Measurements from ENCODE around the gene CCBE1. TPM values are rescaled to one million over a fixed set of nuclear protein-coding genes. Genes with fewer than 3 reads are reported as not detected.

The CCBE1 gene
- total RNA-seq, 2 experiments from 2014 or later = 0.36 TPM; not detected in 1

- peaks cover 4% of the 10 kb centered on the region for H3K27me3 Mint-ChIP-seq
- no peak overlapping the region for H3K4me3 Mint-ChIP-seq
- H3K27ac Mint-ChIP-seq = no peak overlapping the region
- no peaks in the 10 kb centered on the region for H3K4me1 Mint-ChIP-seq (ENCODE audit: low read depth)
- no peak for DNase-seq
- peaks cover 3% of the 10 kb centered on the region for H3K9me3 Mint-ChIP-seq
- H3K36me3 Mint-ChIP-seq = no peaks in the 10 kb centered on the region
- CTCF ChIA-PET = no interaction called here
- POLR2A ChIA-PET = no interaction called here
- intact Hi-C loops (cut with micrococcal nuclease) = no loop called here
These were observed 198.6 kb downstream of the CCBE1 start for GRCh38 chr18:59498506-59499086.

DNA sequence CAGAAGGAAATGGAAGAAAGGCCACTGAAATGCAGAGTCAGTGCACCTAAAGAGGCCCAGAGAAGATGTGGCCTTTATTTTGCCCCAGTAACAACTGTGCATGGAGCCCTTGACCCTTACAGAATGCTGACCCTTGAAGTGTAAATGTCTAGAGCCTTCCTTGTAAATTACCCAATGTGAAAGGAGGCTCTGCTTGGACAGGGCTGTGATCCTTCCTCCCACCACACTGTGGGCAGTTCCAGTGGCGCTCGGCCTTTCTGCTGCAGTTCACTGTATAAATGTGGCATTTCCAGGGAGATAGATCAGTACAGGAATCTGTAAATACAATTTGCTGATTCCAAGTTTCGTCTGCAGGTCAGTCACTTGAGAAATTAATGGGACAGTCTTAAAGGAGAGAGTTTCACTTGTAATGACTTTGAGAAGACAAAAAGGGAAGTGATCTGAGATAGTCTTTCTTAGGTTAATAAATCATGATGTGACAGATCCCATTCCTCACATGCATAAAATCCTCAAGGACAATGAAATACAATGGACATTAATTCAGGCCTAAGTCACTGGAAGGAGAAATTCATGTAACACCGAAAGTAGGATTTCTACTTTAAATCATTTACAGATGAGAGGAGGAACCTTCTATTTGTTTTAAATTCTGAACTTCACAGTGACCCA, 204.3 kb downstream of the CCBE1 start:
- intact Hi-C loops (cut with micrococcal nuclease) = no loop called here
- Mint-ChIP-seq H3K27me3 (peaks cover 2% of the 10 kb centered on the region), H3K27ac (no peak overlapping the region), H3K9me3 (no peaks in the 10 kb centered on the region), H3K4me1 (ENCODE audit: low read depth) (no peaks in the 10 kb centered on the region), H3K4me3 (no peak overlapping the region), H3K36me3 (no peaks in the 10 kb centered on the region)
- ChIA-PET POLR2A (no interaction called here), CTCF (no interaction called here)
- no peak for DNase-seq

DNA sequence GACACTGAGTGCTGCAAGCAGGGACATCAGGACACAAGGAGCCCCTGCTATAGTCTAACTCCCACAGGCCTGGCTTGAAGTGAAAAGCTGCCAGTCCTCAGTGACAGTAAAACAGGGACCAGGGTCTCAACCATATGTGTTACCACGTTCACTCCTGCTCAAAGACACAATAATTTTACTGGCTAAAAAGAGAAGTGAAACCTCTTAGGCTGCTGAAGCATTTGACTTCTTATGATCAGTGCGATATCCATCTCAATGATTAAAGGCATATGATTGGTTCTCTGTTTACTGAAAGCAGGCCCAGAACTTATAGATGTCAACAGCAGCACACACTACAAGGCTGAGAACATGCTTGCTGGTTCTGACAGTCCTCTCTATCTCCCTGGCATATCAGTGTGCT, 208.3 kb downstream of the CCBE1 start:
- intact Hi-C loops (cut with micrococcal nuclease) = no loop called here
- H3K27me3 Mint-ChIP-seq = no peaks in the 10 kb centered on the region
- no peak overlapping the region for H3K27ac Mint-ChIP-seq

GRCh38 chr18:59485382-59485781, 211.8 kb downstream of the CCBE1 start:
- Mint-ChIP-seq H3K27ac (no peak overlapping the region), H3K9me3 (no peaks in the 10 kb centered on the region), H3K4me1 (ENCODE audit: low read depth) (no peaks in the 10 kb centered on the region), H3K4me3 (no peak overlapping the region), H3K36me3 (no peaks in the 10 kb centered on the region), H3K27me3 (peaks cover 3% of the 10 kb centered on the region)
- no peak for DNase-seq
- POLR2A ChIA-PET = no interaction called here
- CTCF ChIA-PET = no interaction called here
- intact Hi-C loops (cut with micrococcal nuclease) = no loop called here

More for the DNA sequence above, 208.3 kb downstream of the CCBE1 start:
- no peak for DNase-seq
- no peak overlapping the region for H3K4me3 Mint-ChIP-seq
- no peaks in the 10 kb centered on the region for H3K4me1 Mint-ChIP-seq (ENCODE audit: low read depth)
- H3K36me3 Mint-ChIP-seq = no peaks in the 10 kb centered on the region
- ChIA-PET CTCF (no interaction called here), POLR2A (no interaction called here)
- H3K9me3 Mint-ChIP-seq = no peaks in the 10 kb centered on the region

DNA sequence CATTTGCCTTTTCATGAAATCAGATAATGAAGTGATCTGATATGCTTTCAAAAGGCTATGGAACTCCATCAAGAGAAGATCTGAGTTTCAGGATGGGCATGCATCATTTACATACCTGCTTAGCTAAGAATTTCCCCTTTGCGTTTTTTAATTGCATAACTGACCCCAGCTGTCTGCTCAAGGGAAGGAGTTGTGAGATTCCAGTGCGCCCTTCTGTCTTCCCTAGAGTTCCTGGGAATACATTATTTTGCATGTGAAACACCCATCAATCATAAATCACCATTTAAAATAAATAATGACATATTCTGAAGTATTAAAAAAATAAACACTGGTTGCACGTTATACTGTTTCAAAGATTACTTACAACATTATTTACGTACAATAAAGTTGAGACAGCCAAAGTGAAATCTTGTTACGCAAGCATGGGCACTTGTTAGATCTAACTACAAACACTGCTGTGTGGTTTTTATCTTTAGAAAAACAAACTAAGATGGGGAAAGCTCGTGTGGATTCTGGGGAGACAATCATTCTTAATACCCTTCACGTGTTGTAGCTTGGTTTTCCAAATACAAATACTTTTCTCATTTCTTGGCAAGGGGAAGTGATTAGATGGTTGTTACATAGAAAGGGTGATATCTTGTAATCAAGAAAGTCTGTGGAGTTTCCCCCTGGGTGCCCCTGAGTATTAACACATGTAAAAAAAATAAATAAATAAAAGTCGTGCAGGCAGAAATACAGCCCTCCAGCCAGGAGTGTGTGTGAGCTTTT, 212.5 kb downstream of the CCBE1 start:
- peaks cover 3% of the 10 kb centered on the region for H3K27me3 Mint-ChIP-seq
- H3K9me3 Mint-ChIP-seq = no peaks in the 10 kb centered on the region
- no peak overlapping the region for H3K4me3 Mint-ChIP-seq
- ChIA-PET CTCF (no interaction called here), POLR2A (no interaction called here)
- H3K36me3 Mint-ChIP-seq = no peaks in the 10 kb centered on the region
- H3K27ac Mint-ChIP-seq = no peak overlapping the region
- intact Hi-C loops (cut with micrococcal nuclease) = no loop called here
- no peaks in the 10 kb centered on the region for H3K4me1 Mint-ChIP-seq (ENCODE audit: low read depth)
- DNase-seq = no peak

DNA sequence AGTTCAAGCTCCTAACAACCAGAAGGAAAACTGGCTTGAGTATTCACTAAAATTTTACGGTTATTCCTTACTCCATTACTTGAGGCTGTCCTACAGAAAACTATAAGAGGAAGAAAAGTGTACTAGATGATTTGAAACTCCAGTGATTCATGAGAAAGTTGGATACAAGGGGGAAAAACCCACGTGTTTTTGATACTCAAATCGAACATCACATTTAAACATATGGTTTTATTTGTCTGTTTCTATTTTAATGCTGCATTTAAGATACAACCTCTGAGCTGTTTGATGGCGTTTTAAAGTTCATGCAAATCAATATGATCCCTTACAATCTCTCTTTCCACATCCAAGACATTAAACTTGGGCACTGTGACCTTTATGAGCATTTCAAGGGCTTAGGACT, 213.1 kb downstream of the CCBE1 start:
- Mint-ChIP-seq H3K27ac (no peak overlapping the region), H3K27me3 (peaks cover 5% of the 10 kb centered on the region), H3K4me1 (ENCODE audit: low read depth) (no peaks in the 10 kb centered on the region), H3K9me3 (no peaks in the 10 kb centered on the region), H3K36me3 (no peaks in the 10 kb centered on the region), H3K4me3 (no peak overlapping the region)
- POLR2A ChIA-PET = no interaction called here
- intact Hi-C loops (cut with micrococcal nuclease) = no loop called here
- CTCF ChIA-PET = no interaction called here
- DNase-seq = no peak

- H3K36me3 Mint-ChIP-seq = no peaks in the 10 kb centered on the region
- no peaks in the 10 kb centered on the region for H3K4me1 Mint-ChIP-seq (ENCODE audit: low read depth)
- intact Hi-C loops (cut with micrococcal nuclease) = no loop called here
- no peak overlapping the region for H3K4me3 Mint-ChIP-seq
- no peaks in the 10 kb centered on the region for H3K9me3 Mint-ChIP-seq
- CTCF ChIA-PET = no interaction called here
- POLR2A ChIA-PET = no interaction called here
- H3K27me3 Mint-ChIP-seq = peaks cover 10% of the 10 kb centered on the region
- DNase-seq = no peak
- H3K27ac Mint-ChIP-seq = no peak overlapping the region
These were observed 215.8 kb downstream of the CCBE1 start for GRCh38 chr18:59481436-59481835.

DNA sequence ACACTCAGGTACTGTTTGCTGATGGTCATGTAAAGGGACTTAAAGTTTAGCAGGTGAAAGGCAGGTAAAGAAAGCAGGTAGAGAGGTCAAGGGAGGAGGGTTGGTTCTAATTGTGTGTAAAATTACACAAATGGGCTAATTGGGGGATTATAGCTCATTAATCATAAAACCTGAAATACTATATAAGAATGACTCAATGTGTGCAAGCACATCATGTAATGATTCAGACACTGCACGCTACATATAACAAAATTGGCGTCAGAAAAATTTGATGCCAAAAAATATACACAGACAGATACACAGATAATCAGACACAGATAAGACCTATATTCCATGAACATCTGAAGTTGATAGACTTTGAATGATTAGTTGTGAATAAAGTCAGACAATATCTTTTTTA, 217.4 kb downstream of the CCBE1 start:
- CTCF ChIA-PET = no interaction called here
- no peak overlapping the region for H3K27ac Mint-ChIP-seq
- H3K36me3 Mint-ChIP-seq = no peaks in the 10 kb centered on the region
- POLR2A ChIA-PET = no interaction called here
- H3K4me1 Mint-ChIP-seq (ENCODE audit: low read depth) = no peaks in the 10 kb centered on the region
- intact Hi-C loops (cut with micrococcal nuclease) = no loop called here
- DNase-seq = no peak
- H3K9me3 Mint-ChIP-seq = no peaks in the 10 kb centered on the region
- H3K27me3 Mint-ChIP-seq = peaks cover 20% of the 10 kb centered on the region
- no peak overlapping the region for H3K4me3 Mint-ChIP-seq

GRCh38 chr18:59478591-59478990, 218.6 kb downstream of the CCBE1 start:
- Mint-ChIP-seq H3K27me3 (peaks cover 22% of the 10 kb centered on the region), H3K4me3 (no peak overlapping the region), H3K27ac (no peak overlapping the region), H3K9me3 (no peaks in the 10 kb centered on the region), H3K4me1 (ENCODE audit: low read depth) (no peaks in the 10 kb centered on the region), H3K36me3 (no peaks in the 10 kb centered on the region)
- no peak for DNase-seq
- intact Hi-C loops (cut with micrococcal nuclease) = no loop called here
- ChIA-PET CTCF (interaction anchor here (0.9 kb wide), 1 partner anchor 20 kb away, joined by 3 read pairs; no protein-coding TSS in a partner anchor), POLR2A (no interaction called here)

GRCh38 chr18:59477849-59478248, 219.4 kb downstream of the CCBE1 start:
- POLR2A ChIA-PET = no interaction called here
- H3K4me3 Mint-ChIP-seq = no peak overlapping the region
- no peaks in the 10 kb centered on the region for H3K9me3 Mint-ChIP-seq
- H3K27me3 Mint-ChIP-seq = peaks cover 22% of the 10 kb centered on the region
- no peak overlapping the region for H3K27ac Mint-ChIP-seq
- CTCF ChIA-PET = no interaction called here
- H3K4me1 Mint-ChIP-seq (ENCODE audit: low read depth) = no peaks in the 10 kb centered on the region
- DNase-seq = no peak
- H3K36me3 Mint-ChIP-seq = no peaks in the 10 kb centered on the region
- intact Hi-C loops (cut with micrococcal nuclease) = no loop called here

GRCh38 chr18:59470561-59471121, 226.6 kb downstream of the CCBE1 start:
- Mint-ChIP-seq H3K9me3 (no peaks in the 10 kb centered on the region), H3K36me3 (no peaks in the 10 kb centered on the region), H3K27me3 (peaks cover 12% of the 10 kb centered on the region), H3K27ac (no peak overlapping the region), H3K4me1 (ENCODE audit: low read depth) (no peaks in the 10 kb centered on the region), H3K4me3 (no peak overlapping the region)
- POLR2A ChIA-PET = no interaction called here
- CTCF ChIA-PET = interaction anchor here (2.4 kb wide), 1 partner anchor 11 kb away, joined by 16 read pairs; no protein-coding TSS in a partner anchor
- intact Hi-C loops (cut with micrococcal nuclease) = no loop called here
- no peak for DNase-seq

DNA sequence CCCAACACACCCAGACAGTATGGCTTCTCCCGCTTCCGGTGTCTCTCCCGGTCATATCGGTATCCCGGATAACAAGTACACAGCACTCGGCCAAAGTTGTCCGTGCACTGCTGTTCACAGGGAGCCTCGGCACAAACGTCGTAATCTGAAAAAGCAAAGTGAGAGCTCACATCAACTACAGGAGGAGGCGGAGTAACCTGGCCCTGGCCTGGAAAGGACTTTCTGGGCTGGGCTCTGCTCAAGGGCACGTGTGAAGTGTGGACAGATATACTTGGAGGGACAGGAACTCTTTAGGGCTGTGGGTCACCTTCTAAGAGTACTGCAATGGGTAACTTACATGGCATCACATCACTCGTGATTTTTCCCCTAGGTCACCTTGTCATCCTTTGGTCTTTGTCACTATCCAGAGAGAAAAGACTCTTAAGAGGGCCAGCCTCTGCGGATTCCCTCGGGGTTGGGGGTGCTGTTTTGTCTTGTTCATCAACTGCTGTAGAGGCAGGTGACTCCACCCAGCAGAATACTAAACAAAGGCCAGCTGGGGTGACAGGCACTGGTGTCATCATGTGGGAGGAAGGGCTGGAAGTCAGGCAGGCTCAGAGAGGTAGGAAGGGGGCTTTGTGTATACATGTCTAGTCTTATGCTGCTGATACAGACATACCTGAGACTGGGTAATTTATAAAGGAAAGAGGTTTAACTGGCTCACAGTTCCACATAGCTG, 227.6 kb downstream of the CCBE1 start:
- Mint-ChIP-seq H3K27me3 (peaks cover 6% of the 10 kb centered on the region), H3K9me3 (no peaks in the 10 kb centered on the region), H3K36me3 (no peaks in the 10 kb centered on the region), H3K27ac (no peak overlapping the region), H3K4me1 (ENCODE audit: low read depth) (no peaks in the 10 kb centered on the region), H3K4me3 (no peak overlapping the region)
- ChIA-PET POLR2A (no interaction called here), CTCF (interaction anchor here (2.4 kb wide), 1 partner anchor 10 kb away, joined by 16 read pairs; no protein-coding TSS in a partner anchor)
- intact Hi-C loops (cut with micrococcal nuclease) = no loop called here
- no peak for DNase-seq

Data from activated CD4-positive, alpha-beta memory T cell treated with anti-CD3 and anti-CD28 coated beads for 36 hours (primary cell).